B cell (primary cell): Measurements from ENCODE around the gene LCOR. TPM values are rescaled to one million over a fixed set of nuclear protein-coding genes. Genes with fewer than 3 reads are reported as not detected.

ENCODE experiments used
- ATAC-seq: fragments of 200-7000 bp; cut with Tn5 transposase; one replicate; pipeline ENCODE4 v1.10.0; 2021; ENCODE audit warnings: low read depth, mild to moderate bottlenecking, moderate number of reproducible peaks, moderate library complexity
- CTCF ChIA-PET: fragments of 350-600 bp; sonication (Branson Sonifier 250); formaldehyde crosslinking; loops from one replicate; lab custom pipeline; 2021; ENCODE audit warnings: antibody characterized with exemption, inconsistent platforms; lab: Charles Lee
- POLR2A ChIA-PET: fragments of 350-600 bp; sonication (Branson Sonifier 250); formaldehyde crosslinking; loops from one replicate; lab custom pipeline; 2021; ENCODE audit warnings: antibody characterized with exemption; lab: Charles Lee
- DNase-seq: peaks from one replicate; pipeline ENCODE4 v3.0.0; 2013
- H2AFZ ChIP-seq: 2 replicates; pipeline ENCODE4 v1.6.1; 2012; ENCODE audit warnings: mild to moderate bottlenecking, low read depth, low read length; ENCODE audit not compliant: insufficient read depth, poor library complexity, severe bottlenecking
- H3K27ac ChIP-seq, 2 donors: 1 replicate in 1 of 2; 2 replicates in 1 of 2; pipeline ENCODE4 v1.5.1; 2012 to 2013; ENCODE audit warnings: low read length in 2 of 2, mild to moderate bottlenecking in 2 of 2, moderate library complexity in 1 of 2
- H3K27me3 ChIP-seq, 4 experiments: fragments of 200-600 bp in 1 of 4; sonication (generic) in 1 of 4; replicated peaks in 1 of 4; 1 replicate in 2 of 4; 2 replicates in 2 of 4; pipeline versions ENCODE4 v1.6.1 to v1.7.0; 2013 to 2016; ENCODE audit warnings: low read length in 3 of 4, mild to moderate bottlenecking in 2 of 4, mixed read lengths in 1 of 4, moderate library complexity in 1 of 4; ENCODE audit not compliant: insufficient read depth in 4 of 4, control insufficient read depth in 3 of 4; ENCODE audit errors: control extremely low read depth in 1 of 4
- H3K36me3 ChIP-seq, 2 experiments: replicated peaks in 1 of 2; 1 replicate in 1 of 2; 2 replicates in 1 of 2; pipeline versions ENCODE4 v1.6.1 to v1.7.1; 2013; ENCODE audit warnings: low read length in 1 of 2; ENCODE audit not compliant: insufficient read depth in 2 of 2, control insufficient read depth in 1 of 2; ENCODE audit errors: control extremely low read depth in 1 of 2, extremely low read depth in 1 of 2
- H3K4me1 ChIP-seq, 2 donors: fragments of 200-600 bp in 1 of 2; sonication (generic) in 1 of 2; 1 replicate in 1 of 2; 2 replicates in 1 of 2; pipeline versions ENCODE4 v1.5.1 to v1.6.1; 2013 to 2017; ENCODE audit warnings: low read length in 2 of 2; ENCODE audit not compliant: control insufficient read depth in 2 of 2, insufficient read depth in 2 of 2
- H3K4me2 ChIP-seq: replicated peaks from 2 replicates; pipeline ENCODE3; 2012; ENCODE audit warnings: mild to moderate bottlenecking, low read depth, low read length; ENCODE audit not compliant: poor library complexity, severe bottlenecking
- H3K4me3 ChIP-seq, 5 experiments: fragments of 200-600 bp in 1 of 5; sonication (generic) in 1 of 5; 1 replicate in 3 of 5; 2 replicates in 2 of 5; pipeline versions ENCODE4 v1.5.1 to v1.7.0; 2011 to 2016; ENCODE audit warnings: low read length in 4 of 5, mild to moderate bottlenecking in 4 of 5, low read depth in 2 of 5, control low read depth in 1 of 5, moderate library complexity in 1 of 5; ENCODE audit not compliant: insufficient read depth in 1 of 5; ENCODE audit errors: control extremely low read depth in 1 of 5, extremely low read depth in 1 of 5
- H3K79me2 ChIP-seq: fragments of 200-600 bp; sonication (generic); one replicate; pipeline ENCODE4 v1.6.0; 2016; ENCODE audit warnings: low read length; ENCODE audit not compliant: control insufficient read depth, insufficient read depth
- H3K9ac ChIP-seq: fragments of 200-600 bp; sonication (generic); 2 replicates; pipeline ENCODE4 v1.6.1; 2017; ENCODE audit warnings: mild to moderate bottlenecking, low read length, moderate library complexity
- H3K9me3 ChIP-seq, 3 donors: one replicate each; pipeline versions ENCODE4 v1.6.1 to v1.7.1; 2013; ENCODE audit warnings: low read length in 2 of 3; ENCODE audit not compliant: control insufficient read depth in 2 of 3, insufficient read depth in 1 of 3; ENCODE audit errors: control extremely low read depth in 1 of 3
- H4K20me1 ChIP-seq: 2 replicates; pipeline ENCODE4 v1.6.0; 2012; ENCODE audit warnings: mild to moderate bottlenecking, low read length; ENCODE audit not compliant: insufficient read depth, control insufficient read depth, poor library complexity, severe bottlenecking
- H3K27ac Mint-ChIP-seq: one replicate; pipeline ENCODE4 v1.8.0; 2021; ENCODE audit warnings: mixed read lengths
- H3K27me3 Mint-ChIP-seq: one replicate; pipeline ENCODE4 v1.8.0; 2021; ENCODE audit warnings: mixed read lengths
- H3K4me1 Mint-ChIP-seq: one replicate; pipeline ENCODE4 v1.8.0; 2021; ENCODE audit warnings: mixed read lengths
- H3K4me3 Mint-ChIP-seq: one replicate; pipeline ENCODE4 v1.8.0; 2021; ENCODE audit warnings: mixed read lengths
- H3K9me3 Mint-ChIP-seq: one replicate; pipeline ENCODE4 v1.8.0; 2022; ENCODE audit warnings: mixed read lengths; ENCODE audit not compliant: insufficient read depth
- EZH2 ChIP-seq: IDR thresholded peaks from 2 replicates; pipeline ENCODE4 v1.6.1; 2012; ENCODE audit warnings: borderline replicate concordance, low read depth, mild to moderate bottlenecking, moderate library complexity, low read length; ENCODE audit not compliant: insufficient read depth, poor library complexity, severe bottlenecking
- WGBS: methylation state at CpG from one replicate; pipeline ENCODE4 v1.1.5; 2013; ENCODE audit warnings: missing lambda C conversion rate; ENCODE audit not compliant: insufficient coverage; 5-methylcytosine and 5-hydroxymethylcytosine counted together
- intact Hi-C: fragments of 100-400 bp; cut with micrococcal nuclease; formaldehyde crosslinking; loops from one replicate; pipeline ENCODE4 v1.10.0; 2022
- polyA plus RNA-seq: library from polyadenylated mRNA; depleted of rRNA; stranded (reverse); fragments of >200 nt; gene quantifications from 2 replicates; pipeline ENCODE4 v1.2.3, GENCODE V29; 2012
- total RNA-seq, 2 donors: library from RNA; stranded (reverse); fragments of 120-200 nt in 1 of 2; gene quantifications; 1 replicate in 1 of 2; 2 replicates in 1 of 2; pipeline versions ENCODE4 v1.2.3 to v1.2.4, GENCODE V29; 2013 to 2022
- TF ChIP-seq, protein P1 (sequence below): fragments of 200-600 bp; IDR thresholded peaks from one replicate; pipeline ENCODE4 v1.8.0; 2022; ENCODE audit warnings: antibody characterized with exemption, mild to moderate bottlenecking

LCOR gene
- total and polyA plus RNA-seq, 2 donors (not counting 1 experiment from before 2014, with no cell fraction given), result 5.1 to 70.0 TPM

DNA sequence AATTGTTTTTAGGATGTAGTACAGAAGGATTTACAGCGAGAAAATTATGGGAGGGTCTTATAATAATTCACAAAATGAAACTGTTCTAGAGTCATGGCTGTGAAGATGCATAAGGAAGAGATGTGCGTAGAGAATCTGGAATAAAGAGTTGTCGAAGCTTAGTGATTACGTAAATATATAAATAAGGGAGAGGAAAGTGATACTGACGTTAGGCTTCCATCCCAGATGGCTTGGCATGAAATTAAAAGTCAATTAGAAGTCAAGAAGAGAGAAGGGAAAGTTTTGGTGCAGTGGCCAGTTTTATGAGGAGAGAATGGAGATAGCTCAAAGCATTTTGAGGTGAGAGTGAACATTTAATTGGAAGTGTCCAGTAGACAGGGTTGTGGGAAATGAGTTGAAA, 85.5 kb downstream of the LCOR start:
- TF ChIP-seq, protein P1, sequence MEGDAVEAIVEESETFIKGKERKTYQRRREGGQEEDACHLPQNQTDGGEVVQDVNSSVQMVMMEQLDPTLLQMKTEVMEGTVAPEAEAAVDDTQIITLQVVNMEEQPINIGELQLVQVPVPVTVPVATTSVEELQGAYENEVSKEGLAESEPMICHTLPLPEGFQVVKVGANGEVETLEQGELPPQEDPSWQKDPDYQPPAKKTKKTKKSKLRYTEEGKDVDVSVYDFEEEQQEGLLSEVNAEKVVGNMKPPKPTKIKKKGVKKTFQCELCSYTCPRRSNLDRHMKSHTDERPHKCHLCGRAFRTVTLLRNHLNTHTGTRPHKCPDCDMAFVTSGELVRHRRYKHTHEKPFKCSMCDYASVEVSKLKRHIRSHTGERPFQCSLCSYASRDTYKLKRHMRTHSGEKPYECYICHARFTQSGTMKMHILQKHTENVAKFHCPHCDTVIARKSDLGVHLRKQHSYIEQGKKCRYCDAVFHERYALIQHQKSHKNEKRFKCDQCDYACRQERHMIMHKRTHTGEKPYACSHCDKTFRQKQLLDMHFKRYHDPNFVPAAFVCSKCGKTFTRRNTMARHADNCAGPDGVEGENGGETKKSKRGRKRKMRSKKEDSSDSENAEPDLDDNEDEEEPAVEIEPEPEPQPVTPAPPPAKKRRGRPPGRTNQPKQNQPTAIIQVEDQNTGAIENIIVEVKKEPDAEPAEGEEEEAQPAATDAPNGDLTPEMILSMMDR, result no peak
- no peak for TF ChIP-seq EZH2
- no peak overlapping the region for H3K27ac Mint-ChIP-seq
- WGBS, result 94% methylated on average over 5 of the region's 5 CpGs
- ATAC-seq (no peak), DNase-seq (no peak)
- no peaks in the 10 kb centered on the region for H3K27me3 Mint-ChIP-seq
- peaks cover 36% of the 10 kb centered on the region for H3K4me1 Mint-ChIP-seq
- no peak overlapping the region for H2AFZ ChIP-seq
- H3K27me3 ChIP-seq, result no peaks in the 10 kb centered on the region
- no peak overlapping the region for H3K4me3 Mint-ChIP-seq
- no peak overlapping the region for H3K4me2 ChIP-seq
- H3K4me3 ChIP-seq, result no peak overlapping the region
- H3K9me3 Mint-ChIP-seq, result no peaks in the 10 kb centered on the region
- peaks cover 7 to 12% of the 10 kb centered on the region in 2 experiments for H3K36me3 ChIP-seq
- peaks cover 0 to 4% (median 1%) of the 10 kb centered on the region in 3 donors for H3K9me3 ChIP-seq
- ChIA-PET CTCF (no interaction called here), POLR2A (no interaction called here)
- no peak overlapping the region for H3K27ac ChIP-seq
- intact Hi-C loops, result no loop called here
- peaks cover 61% of the 10 kb centered on the region for H3K79me2 ChIP-seq
- peaks cover 38% of the 10 kb centered on the region for H4K20me1 ChIP-seq
- H3K4me1 ChIP-seq, result peaks cover 7 to 10% of the 10 kb centered on the region in 2 donors
- no peak overlapping the region for H3K9ac ChIP-seq

DNA sequence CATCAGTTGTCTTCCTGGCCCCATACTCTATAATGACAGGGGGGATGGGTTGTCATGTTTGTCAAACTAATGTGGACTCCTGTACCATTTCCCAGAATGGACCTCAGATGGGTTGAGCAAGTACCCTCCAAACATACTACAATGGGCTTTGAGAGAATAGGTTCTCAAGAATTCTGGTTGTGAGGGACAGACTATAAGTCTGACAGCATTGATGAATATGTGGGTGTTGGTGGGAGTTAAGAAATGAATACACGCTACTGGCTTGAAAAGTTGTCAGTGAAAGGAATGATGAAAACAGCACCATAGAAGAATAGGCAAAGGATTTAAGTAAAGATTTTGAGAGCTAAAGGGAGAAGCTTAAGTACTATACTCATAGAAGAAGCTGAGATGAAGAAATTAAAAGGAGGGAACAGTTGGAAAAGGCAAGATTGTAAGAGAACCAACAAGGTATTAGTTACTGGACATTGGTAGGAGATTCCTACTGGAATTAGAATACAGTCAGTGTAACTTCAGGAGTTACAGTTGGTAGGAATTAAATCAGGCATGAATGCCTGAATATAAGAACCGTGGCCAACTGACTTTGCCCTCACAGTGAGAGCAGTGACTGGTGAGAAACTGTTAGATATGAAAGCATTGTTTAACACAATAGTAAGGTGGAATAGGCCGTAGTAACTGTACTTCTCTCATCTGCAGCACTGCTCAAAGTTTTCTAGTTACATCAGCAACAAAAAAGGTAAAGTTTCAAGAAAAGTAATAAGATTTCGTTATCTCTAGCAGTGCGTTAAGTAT, 86.3 kb downstream of the LCOR start:
- H3K27ac Mint-ChIP-seq, result no peak overlapping the region

More for the DNA sequence above, 86.3 kb downstream of the LCOR start:
- Histone ChIP-seq H3K4me2 (no peak overlapping the region), H3K4me3 (no peak overlapping the region), H3K9ac (no peak overlapping the region), H4K20me1 (peaks cover 37% of the 10 kb centered on the region), H3K9me3 (peaks cover 0 to 4% (median 1%) of the 10 kb centered on the region in 3 donors), H3K27me3 (no peaks in the 10 kb centered on the region), H3K4me1 (peaks cover 7 to 10% of the 10 kb centered on the region in 2 donors), H2AFZ (no peak overlapping the region), H3K79me2 (peaks cover 61% of the 10 kb centered on the region), H3K27ac (peak overlapping the region in 1 of 2 donors; percentile 49), H3K36me3 (peaks cover 8 to 14% of the 10 kb centered on the region in 2 experiments)
- ATAC-seq (no peak), DNase-seq (no peak)
- TF ChIP-seq EZH2, result no peak
- TF ChIP-seq, protein P1, result no peak
- CTCF ChIA-PET, result no interaction called here
- POLR2A ChIA-PET, result no interaction called here
- H3K9me3 Mint-ChIP-seq, result no peaks in the 10 kb centered on the region
- intact Hi-C loops, result no loop called here
- no peaks in the 10 kb centered on the region for H3K27me3 Mint-ChIP-seq
- H3K4me1 Mint-ChIP-seq, result peaks cover 38% of the 10 kb centered on the region
- 100% methylated on average over 1 of the region's 5 CpGs for WGBS
- no peak overlapping the region for H3K4me3 Mint-ChIP-seq
